Measurements from ENCODE around the gene NDE1. TPM values are rescaled to one million over a fixed set of nuclear protein-coding genes. Genes with fewer than 3 reads are reported as not detected.

NDE1 gene
- total RNA-seq, 3 donors from 2014 or later: 19.0 to 34.7 (median 34.1) TPM

GRCh38 chr16:15621889-15622288, 28.2 kb upstream of the NDE1 start:
- intact Hi-C loops (cut with DNase I; ENCODE audit: low total_unique reads): no loop called here
- TF ChIP-seq POLR2A (IDR thresholded peaks at IDR 0.05) (no peak), CTCF (IDR thresholded peaks at IDR 0.05) (no peak), POLR2AphosphoS5 (IDR thresholded peaks at IDR 0.05) (no peak)
- H3K4me1 ChIP-seq: no peaks in the 10 kb centered on the region
- no peak for DNase-seq (ENCODE audit: low spot score in 2 of 2)
- H3K9me3 ChIP-seq: no peaks in the 10 kb centered on the region
- H3K27ac ChIP-seq: no peak overlapping the region
- no peaks in the 10 kb centered on the region for H3K27me3 ChIP-seq
- H3K4me3 ChIP-seq: no peak overlapping the region
- H3K36me3 ChIP-seq: peaks cover 5% of the 10 kb centered on the region

DNA sequence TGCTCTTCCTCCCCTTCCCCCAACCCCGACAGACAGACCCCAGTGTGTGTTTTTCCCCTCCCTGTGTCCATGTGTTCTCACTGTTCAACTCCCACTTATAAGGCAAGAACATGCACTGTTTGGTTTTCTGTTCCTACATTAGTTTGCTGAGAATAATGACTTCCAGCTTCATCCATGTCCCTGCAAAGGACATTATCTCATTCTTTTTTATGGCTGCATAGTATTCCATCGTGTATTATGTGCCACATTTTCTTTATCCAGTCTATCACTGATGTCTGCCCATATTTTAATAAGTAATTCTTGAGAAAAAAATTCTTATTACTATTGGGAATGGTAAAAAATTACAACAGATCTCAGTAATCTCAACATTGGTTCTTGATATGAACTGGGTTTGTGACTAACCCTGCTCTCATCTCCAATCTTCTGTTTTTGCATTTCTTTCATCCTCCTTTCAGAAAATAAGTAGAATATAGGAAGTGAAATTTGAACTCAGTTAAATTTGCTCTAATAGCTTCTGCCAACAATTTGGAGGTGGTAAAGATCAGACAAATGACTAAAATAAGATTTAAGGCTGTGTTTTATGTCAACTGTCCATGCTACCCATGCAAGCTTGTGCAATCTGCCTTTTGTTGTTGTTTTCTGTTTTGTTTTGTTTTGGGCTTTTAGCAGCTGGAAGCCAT, 18.2 kb upstream of the NDE1 start:
- Histone ChIP-seq H3K27me3 (no peaks in the 10 kb centered on the region), H3K27ac (no peak overlapping the region), H3K9me3 (no peaks in the 10 kb centered on the region), H3K36me3 (no peaks in the 10 kb centered on the region), H3K4me3 (no peak overlapping the region), H3K4me1 (no peaks in the 10 kb centered on the region)
- intact Hi-C loops (cut with DNase I; ENCODE audit: low total_unique reads): no loop called here
- DNase-seq (ENCODE audit: low spot score in 2 of 2): no peak
- TF ChIP-seq POLR2A (IDR thresholded peaks at IDR 0.05): no peak
- no peak for TF ChIP-seq CTCF (IDR thresholded peaks at IDR 0.05)
- TF ChIP-seq POLR2AphosphoS5 (IDR thresholded peaks at IDR 0.05): no peak

GRCh38 chr16:15635926-15636325, 14.1 kb upstream of the NDE1 start:
- intact Hi-C loops (cut with DNase I; ENCODE audit: low total_unique reads): no loop called here
- Histone ChIP-seq H3K27ac (no peak overlapping the region), H3K36me3 (no peaks in the 10 kb centered on the region), H3K4me3 (no peak overlapping the region), H3K27me3 (no peaks in the 10 kb centered on the region), H3K4me1 (no peaks in the 10 kb centered on the region), H3K9me3 (no peaks in the 10 kb centered on the region)
- no peak for DNase-seq (ENCODE audit: low spot score in 2 of 2)
- no peak for TF ChIP-seq POLR2A (IDR thresholded peaks at IDR 0.05)
- TF ChIP-seq POLR2AphosphoS5 (IDR thresholded peaks at IDR 0.05): no peak
- no peak for TF ChIP-seq CTCF (IDR thresholded peaks at IDR 0.05)

DNA sequence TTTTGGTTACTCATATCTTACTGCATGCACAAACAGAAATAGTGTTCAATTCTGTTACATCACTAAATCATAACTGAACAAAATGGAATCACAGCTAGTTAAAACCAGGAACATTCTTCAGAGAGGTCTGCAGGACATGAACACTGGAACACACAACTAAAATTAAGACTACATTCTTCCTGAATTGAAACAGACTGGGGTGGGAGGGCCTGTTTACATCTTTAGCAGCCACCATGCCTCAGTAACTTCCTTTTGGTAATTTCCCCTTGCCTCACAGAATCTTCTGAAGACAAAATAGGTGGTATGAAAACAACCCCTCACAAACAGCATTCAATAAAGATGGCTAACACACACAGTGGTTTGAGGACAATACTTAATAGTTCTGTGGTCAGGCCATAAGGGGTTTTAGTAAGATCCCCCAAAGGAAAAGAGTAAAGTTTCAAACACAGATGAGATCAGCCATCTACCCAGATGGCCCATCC, 13.6 kb upstream of the NDE1 start:
- H3K4me1 ChIP-seq: no peaks in the 10 kb centered on the region
- no peaks in the 10 kb centered on the region for H3K27me3 ChIP-seq
- no peak overlapping the region for H3K27ac ChIP-seq
- no peak for TF ChIP-seq CTCF (IDR thresholded peaks at IDR 0.05)
- no peak for TF ChIP-seq POLR2AphosphoS5 (IDR thresholded peaks at IDR 0.05)
- no peak for TF ChIP-seq POLR2A (IDR thresholded peaks at IDR 0.05)
- intact Hi-C loops (cut with DNase I; ENCODE audit: low total_unique reads): no loop called here
- H3K36me3 ChIP-seq: no peaks in the 10 kb centered on the region
- H3K9me3 ChIP-seq: no peaks in the 10 kb centered on the region
- DNase-seq (ENCODE audit: low spot score in 2 of 2): no peak
- H3K4me3 ChIP-seq: no peak overlapping the region

DNA sequence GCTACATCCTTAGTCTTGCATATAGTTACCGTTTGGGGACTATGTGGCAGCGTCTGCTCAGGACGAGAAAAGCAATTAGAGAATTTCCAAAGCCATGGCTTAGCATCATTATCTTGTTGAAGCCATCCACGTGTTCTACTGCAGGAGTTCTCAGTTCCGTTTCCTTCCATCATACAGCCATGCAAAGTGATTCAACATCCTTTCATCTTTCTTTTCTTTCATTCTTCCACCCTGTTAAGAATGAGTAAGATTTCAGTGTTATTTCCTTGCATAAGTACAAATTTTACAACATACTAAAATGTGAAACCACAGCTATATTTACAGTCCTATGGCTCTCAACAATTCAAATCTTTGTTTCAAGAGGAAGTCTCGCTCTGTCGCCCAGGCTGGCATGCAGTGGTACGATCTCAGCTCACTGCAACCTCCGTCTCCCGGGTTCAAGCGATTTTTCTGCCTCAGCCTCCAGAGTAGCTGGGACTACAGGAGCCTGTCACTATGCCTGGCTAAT, 10.9 kb upstream of the NDE1 start:
- TF ChIP-seq POLR2A (IDR thresholded peaks at IDR 0.05) (no peak), POLR2AphosphoS5 (IDR thresholded peaks at IDR 0.05) (no peak), CTCF (IDR thresholded peaks at IDR 0.05) (no peak)
- H3K4me1 ChIP-seq: no peaks in the 10 kb centered on the region
- H3K27ac ChIP-seq: no peak overlapping the region
- no peaks in the 10 kb centered on the region for H3K36me3 ChIP-seq
- H3K27me3 ChIP-seq: no peaks in the 10 kb centered on the region
- no peak for DNase-seq (ENCODE audit: low spot score in 2 of 2)
- intact Hi-C loops (cut with DNase I; ENCODE audit: low total_unique reads): no loop called here
- no peaks in the 10 kb centered on the region for H3K9me3 ChIP-seq
- H3K4me3 ChIP-seq: no peak overlapping the region
